HG03039 (cell line): ENCODE measurements around the gene ZNF701.
A peak's percentile ranks its signal among the peaks of the same experiment; 100 is the strongest.
"Not testable (repeated sequence)": the region's sequence is repeated elsewhere in the genome, so short reads cannot be mapped to it uniquely, and the experiment has no call there.

Experiments used
- ATAC-seq: cut with Tn5 transposase; IDR thresholded peaks from one replicate; pipeline ENCODE4 v1.9.1; 2021; ENCODE audit warnings: mild to moderate bottlenecking, moderate library complexity; ENCODE audit not compliant: unreplicated experiment

The ZNF701 gene

GRCh38 chr19:52570000-52570861 is at the start of gene ZNF701:
Gene ZNF701 (plus strand): TSS chr19:52570287. CDS start chr19:52574148, 3,861 bp downstream.
- ATAC-seq: peak; percentile 94

GRCh38 chr19:52522551-52522950 is 47.5 kb upstream of the ZNF701 start:
- ATAC-seq: no peak

- ATAC-seq: no peak
Observed at GRCh38 chr19:52524086-52524485, 46.0 kb upstream of the ZNF701 start.

- ATAC-seq: peak; percentile 67
Observed at GRCh38 chr19:52527134-52527955, 42.7 kb upstream of the ZNF701 start, which contains the start of gene ZNF808. Gene ZNF808 (plus strand): TSS chr19:52527668. CDS start chr19:52543285, 15,617 bp downstream.

- ATAC-seq: peak; percentile 22
Observed at GRCh38 chr19:52527956-52528351, 42.1 kb upstream of the ZNF701 start.

- ATAC-seq: no peak
Observed at GRCh38 chr19:52532480-52532879, 37.6 kb upstream of the ZNF701 start.

- no peak for ATAC-seq
Observed at GRCh38 chr19:52533901-52534300, 36.2 kb upstream of the ZNF701 start.

- not testable (repeated sequence) for ATAC-seq
Observed at GRCh38 chr19:52535385-52535770, 34.7 kb upstream of the ZNF701 start.

- peak; percentile 76 for ATAC-seq
Observed at GRCh38 chr19:52535771-52536447, 34.2 kb upstream of the ZNF701 start.

- no peak for ATAC-seq
Observed at GRCh38 chr19:52536448-52536800, 33.7 kb upstream of the ZNF701 start.

GRCh38 chr19:52538815-52539214 is 31.3 kb upstream of the ZNF701 start:
- not testable (repeated sequence) for ATAC-seq

- ATAC-seq: not testable (repeated sequence)
Observed at GRCh38 chr19:52541176-52541575, 28.9 kb upstream of the ZNF701 start.

- ATAC-seq: no peak
Observed at GRCh38 chr19:52541608-52542007, 28.5 kb upstream of the ZNF701 start.

GRCh38 chr19:52542541-52542940 is 27.5 kb upstream of the ZNF701 start:
- not testable (repeated sequence) for ATAC-seq

GRCh38 chr19:52542984-52543664 is 27.0 kb upstream of the ZNF701 start:
- no peak for ATAC-seq

- no peak for ATAC-seq
Observed at GRCh38 chr19:52554216-52554971, 15.7 kb upstream of the ZNF701 start.

GRCh38 chr19:52557231-52557995 is 12.7 kb upstream of the ZNF701 start:
- no peak for ATAC-seq

GRCh38 chr19:52558732-52559445 is 11.2 kb upstream of the ZNF701 start:
- ATAC-seq: not testable (repeated sequence)
